ENCODE measurements around the gene ATP2B3. TPM values are rescaled to one million over a fixed set of nuclear protein-coding genes. Genes with fewer than 3 reads are reported as not detected.
A peak's percentile ranks its signal among the peaks of the same experiment; 100 is the strongest.

Gene ATP2B3
- polyA plus RNA-seq, 3 donors, result 0.01 TPM; not detected in 2

GRCh38 chrX:153565996-153566580 lies 48.6 kb downstream of the ATP2B3 start:
- H3K4me1 Mint-ChIP-seq, result peaks cover 18% of the 10 kb centered on the region
- Histone ChIP-seq H3K27ac (ENCODE audit: low read depth in 1 of 2, low read length in 2 of 2) (no peak overlapping the region), H3K9ac (ENCODE audit: insufficient read depth, low read length, poor library complexity, severe bottlenecking) (no peak overlapping the region), H3K27me3 (ENCODE audit: control insufficient read depth in 2 of 2, insufficient read depth in 2 of 2, low read length in 2 of 2) (no peaks in the 10 kb centered on the region), H3K4me3 (replicated peaks in 1 of 3; ENCODE audit: low read depth in 2 of 3, low read length in 3 of 3) (no peak overlapping the region), H3K79me2 (ENCODE audit: insufficient read depth, low read length) (no peaks in the 10 kb centered on the region), H2AFZ (ENCODE audit: insufficient read depth, low read depth, low read length, poor library complexity, severe bottlenecking) (no peak overlapping the region), H3K4me1 (ENCODE audit: control insufficient read depth in 1 of 2, insufficient read depth in 2 of 2, low read length in 2 of 2) (peaks cover 1 to 9% of the 10 kb centered on the region in 2 donors), H3K36me3 (replicated peaks in 1 of 2; ENCODE audit: control insufficient read depth in 1 of 2, insufficient read depth in 2 of 2, low read length in 2 of 2) (no peaks in the 10 kb centered on the region), H4K20me1 (ENCODE audit: insufficient read depth, low read length) (no peaks in the 10 kb centered on the region), H3K9me3 (replicated peaks in 1 of 2; ENCODE audit: control insufficient read depth in 1 of 2, insufficient read depth in 1 of 2, low read length in 2 of 2) (no peaks in the 10 kb centered on the region), H3K4me2 (replicated peaks; ENCODE audit: extremely low read depth, low read length, poor library complexity, severe bottlenecking) (no peak overlapping the region)
- no peak for DNase-seq
- H3K9me3 Mint-ChIP-seq, result peaks cover 0 to 3% (median 0%) of the 10 kb centered on the region in 7 donors
- WGBS (ENCODE audit: insufficient coverage), result 100% methylated on average over 1 of the region's 9 CpGs
- peak overlapping the region in 1 of 7 donors; percentile 64 for H3K27ac Mint-ChIP-seq
- intact Hi-C loops (cut with micrococcal nuclease), result no loop called here
- peaks cover 1 to 16% (median 3%) of the 10 kb centered on the region in 3 donors for H3K27me3 Mint-ChIP-seq (ENCODE audit: low read depth in 3 of 3)
- H3K36me3 Mint-ChIP-seq, result no peaks in the 10 kb centered on the region
- no peak for TF ChIP-seq CTCF (IDR thresholded peaks at IDR 0.05)
- H3K4me3 Mint-ChIP-seq, result no peak overlapping the region

- H3K9me3 Mint-ChIP-seq, result peaks cover 0 to 5% (median 0%) of the 10 kb centered on the region in 7 donors
- no peak overlapping the region for H3K27ac Mint-ChIP-seq
- no peaks in the 10 kb centered on the region for H3K79me2 ChIP-seq (ENCODE audit: insufficient read depth, low read length)
Observed at GRCh38 chrX:153568451-153569011, 51.1 kb downstream of the ATP2B3 start.

More at GRCh38 chrX:153568451-153569011, 51.1 kb downstream of the ATP2B3 start:
- no peak for DNase-seq
- H3K9ac ChIP-seq (ENCODE audit: insufficient read depth, low read length, poor library complexity, severe bottlenecking), result no peak overlapping the region
- no peaks in the 10 kb centered on the region for H3K9me3 ChIP-seq (replicated peaks in 1 of 2; ENCODE audit: control insufficient read depth in 1 of 2, insufficient read depth in 1 of 2, low read length in 2 of 2)
- no peak overlapping the region for H3K27ac ChIP-seq (ENCODE audit: low read depth in 1 of 2, low read length in 2 of 2)
- no peak overlapping the region for H3K4me2 ChIP-seq (replicated peaks; ENCODE audit: extremely low read depth, low read length, poor library complexity, severe bottlenecking)
- intact Hi-C loops (cut with micrococcal nuclease), result no loop called here
- Mint-ChIP-seq H3K36me3 (no peaks in the 10 kb centered on the region), H3K4me1 (peaks cover 15% of the 10 kb centered on the region), H3K4me3 (no peak overlapping the region), H3K27me3 (ENCODE audit: low read depth in 3 of 3) (peaks cover 0 to 11% (median 5%) of the 10 kb centered on the region in 3 donors)
- H4K20me1 ChIP-seq (ENCODE audit: insufficient read depth, low read length), result no peaks in the 10 kb centered on the region
- no peak overlapping the region for H2AFZ ChIP-seq (ENCODE audit: insufficient read depth, low read depth, low read length, poor library complexity, severe bottlenecking)
- H3K4me1 ChIP-seq (ENCODE audit: control insufficient read depth in 1 of 2, insufficient read depth in 2 of 2, low read length in 2 of 2), result peaks cover 5 to 7% of the 10 kb centered on the region in 2 donors
- no peaks in the 10 kb centered on the region for H3K36me3 ChIP-seq (replicated peaks in 1 of 2; ENCODE audit: control insufficient read depth in 1 of 2, insufficient read depth in 2 of 2, low read length in 2 of 2)
- H3K4me3 ChIP-seq (replicated peaks in 1 of 3; ENCODE audit: low read depth in 2 of 3, low read length in 3 of 3), result no peak overlapping the region
- H3K27me3 ChIP-seq (ENCODE audit: control insufficient read depth in 2 of 2, insufficient read depth in 2 of 2, low read length in 2 of 2), result no peaks in the 10 kb centered on the region
- WGBS (ENCODE audit: insufficient coverage), result 95% methylated on average over 12 of the region's 21 CpGs
- TF ChIP-seq CTCF (IDR thresholded peaks at IDR 0.05), result no peak

Data from CD14-positive monocyte (primary cell).